ENCODE measurements around the gene TSPAN18.

Gene TSPAN18, protein sequence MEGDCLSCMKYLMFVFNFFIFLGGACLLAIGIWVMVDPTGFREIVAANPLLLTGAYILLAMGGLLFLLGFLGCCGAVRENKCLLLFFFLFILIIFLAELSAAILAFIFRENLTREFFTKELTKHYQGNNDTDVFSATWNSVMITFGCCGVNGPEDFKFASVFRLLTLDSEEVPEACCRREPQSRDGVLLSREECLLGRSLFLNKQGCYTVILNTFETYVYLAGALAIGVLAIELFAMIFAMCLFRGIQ

DNA sequence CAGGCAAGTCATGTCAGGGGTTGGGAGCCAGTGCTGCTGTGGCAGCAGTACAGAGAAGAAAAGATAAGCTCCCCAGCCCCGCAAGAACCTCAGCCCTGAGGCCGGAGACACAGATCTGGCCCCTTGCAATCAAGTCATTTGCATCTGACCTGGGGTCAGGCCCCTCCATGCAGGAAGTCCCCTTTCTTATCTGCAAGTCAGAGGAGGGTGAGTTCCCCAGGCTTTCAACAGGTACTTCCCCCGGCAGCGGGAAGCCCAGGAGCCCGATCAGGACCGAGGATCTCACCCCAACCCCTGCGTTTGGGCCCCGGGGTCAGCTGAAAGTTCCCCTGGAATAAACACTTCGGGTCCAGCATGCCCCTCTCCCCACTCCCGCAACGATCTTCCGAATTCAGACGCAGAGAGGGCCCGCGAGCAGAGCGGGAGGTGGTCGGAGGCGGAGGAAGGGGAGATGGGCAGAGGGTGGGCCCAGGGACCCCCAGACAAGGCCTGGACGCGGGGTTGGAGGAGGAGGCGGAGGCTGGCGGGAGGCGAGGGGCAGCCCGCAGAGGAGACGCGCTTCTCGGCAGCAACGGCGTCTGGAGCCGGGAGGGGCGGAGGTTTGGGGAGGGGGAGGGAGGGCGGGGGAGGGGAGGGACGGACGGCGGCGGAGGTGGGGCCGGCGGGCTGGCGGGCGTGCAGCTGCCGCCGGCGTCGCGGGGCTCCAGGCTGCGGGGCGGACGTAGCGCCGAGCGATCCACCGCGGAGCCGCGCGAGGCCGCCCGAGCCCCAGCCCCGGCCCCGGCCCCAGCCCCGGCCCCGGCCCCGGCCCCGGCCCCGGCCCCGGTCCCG is at the start of gene TSPAN18:
Gene TSPAN18, plus strand, starts transcription at position 680 of the 831 bp plus-strand sequence. CDS start 179,455 bp downstream, outside the sequence.
- DNase-seq = no peak

DNA sequence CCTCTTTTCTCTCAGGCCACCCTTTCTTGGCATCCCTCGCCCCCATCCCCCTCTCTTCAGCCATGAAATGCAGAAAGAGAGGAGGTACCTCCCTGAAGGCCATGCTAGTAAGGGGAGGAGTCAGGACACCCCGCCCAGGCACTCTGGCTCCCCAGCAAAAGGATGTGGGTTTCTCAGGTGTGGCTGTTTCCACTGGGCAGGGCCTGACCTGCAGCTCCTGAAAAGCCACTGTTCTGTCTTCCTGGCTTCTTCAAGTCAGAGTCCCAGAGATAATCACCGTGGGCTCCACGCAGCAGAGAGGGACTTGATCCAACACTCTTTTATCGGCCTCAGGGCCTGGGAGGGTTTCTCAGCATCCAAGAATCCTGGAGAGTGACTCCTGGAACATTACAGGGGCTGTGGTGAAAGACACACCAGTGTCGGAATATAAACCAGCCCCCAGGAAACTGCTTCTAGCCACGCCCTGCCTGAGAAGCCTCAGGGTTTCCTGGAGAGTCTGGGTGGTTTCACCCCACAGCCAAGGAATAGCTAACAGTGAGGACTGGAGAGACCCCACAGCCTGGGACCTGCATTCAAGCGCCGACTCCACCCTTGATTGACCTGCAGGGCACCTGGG is 45.7 kb upstream of the TSPAN18 start:
- no peak for DNase-seq

DNA sequence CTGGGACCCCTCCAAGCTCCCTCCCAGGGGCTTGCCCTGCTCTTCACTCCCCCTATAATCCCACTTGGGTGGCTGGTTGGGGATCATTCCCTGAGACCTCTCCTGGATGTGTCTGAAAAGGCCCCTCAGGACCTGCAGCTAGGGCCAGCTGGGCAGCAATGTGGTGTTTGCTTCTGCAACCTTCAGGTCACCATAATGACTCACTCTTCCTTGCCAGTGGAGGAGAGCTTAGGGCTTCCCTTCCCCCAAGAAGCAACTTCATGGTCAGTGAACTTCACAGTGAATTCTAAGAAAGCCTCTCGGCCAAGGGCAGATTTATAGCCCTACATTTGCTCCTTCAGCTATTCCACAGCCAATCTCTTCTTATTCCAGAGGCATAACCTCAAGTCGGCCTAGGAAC is 45.1 kb upstream of the TSPAN18 start:
- DNase-seq = no peak

DNA sequence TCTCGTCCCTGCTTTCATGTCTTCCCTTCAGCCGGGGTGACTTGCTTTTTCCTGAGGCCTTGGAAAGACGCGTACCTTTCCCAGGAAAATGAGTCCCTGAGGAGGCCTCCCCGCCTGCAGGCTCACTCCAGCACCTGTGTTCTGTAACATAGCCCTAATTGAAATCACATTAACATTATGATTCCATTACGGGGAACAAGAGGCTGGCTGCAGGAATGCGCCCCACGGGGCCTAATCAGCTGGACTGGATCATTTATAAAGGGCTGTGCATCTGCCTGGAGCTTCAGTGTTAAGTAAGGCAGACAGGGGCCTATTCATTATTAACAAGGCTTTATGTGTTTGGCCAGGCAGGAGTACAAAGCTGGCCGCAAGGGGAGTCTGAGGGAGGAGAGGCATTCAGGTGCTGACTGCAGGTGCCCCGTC is 41.9 kb upstream of the TSPAN18 start:
- DNase-seq = no peak

DNA sequence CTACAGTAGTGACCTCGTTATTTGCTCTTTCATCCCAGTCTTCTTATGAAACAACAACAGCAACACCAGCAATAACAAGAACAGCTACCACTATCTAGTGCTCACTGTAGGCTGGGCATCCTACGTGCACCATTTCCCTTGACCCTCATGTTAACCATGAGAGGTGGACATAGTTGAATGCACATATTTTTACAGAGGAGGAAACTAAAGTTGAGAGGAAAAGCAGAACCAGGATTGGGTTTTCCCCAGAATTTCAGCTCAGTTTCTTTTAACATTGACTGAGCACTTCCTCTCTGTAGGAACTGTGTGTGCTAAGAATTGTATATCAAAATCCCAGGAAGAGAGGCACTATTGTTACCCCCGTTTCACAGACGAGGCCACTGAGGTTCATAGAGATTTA is 39.4 kb upstream of the TSPAN18 start:
- no peak for DNase-seq

DNA sequence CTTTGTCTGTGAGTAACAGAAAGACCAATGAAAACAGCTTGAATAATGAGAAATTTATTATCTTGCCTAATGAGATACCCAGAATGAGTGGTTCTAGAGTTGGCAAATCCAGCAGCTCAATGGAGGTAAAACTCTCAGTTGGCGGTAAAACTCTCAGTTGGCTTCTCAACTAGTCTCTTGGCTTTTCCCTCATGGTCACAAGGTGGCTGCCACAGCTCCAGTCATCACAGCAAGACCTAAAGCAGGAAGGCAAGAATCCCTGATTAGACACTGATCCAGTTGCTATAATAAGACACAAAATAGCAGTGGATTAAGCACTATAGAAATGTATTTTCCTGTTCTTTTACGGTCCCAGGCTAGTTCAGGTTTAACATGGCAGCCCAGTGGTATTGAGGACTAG is 37.5 kb upstream of the TSPAN18 start:
- no peak for DNase-seq

DNA sequence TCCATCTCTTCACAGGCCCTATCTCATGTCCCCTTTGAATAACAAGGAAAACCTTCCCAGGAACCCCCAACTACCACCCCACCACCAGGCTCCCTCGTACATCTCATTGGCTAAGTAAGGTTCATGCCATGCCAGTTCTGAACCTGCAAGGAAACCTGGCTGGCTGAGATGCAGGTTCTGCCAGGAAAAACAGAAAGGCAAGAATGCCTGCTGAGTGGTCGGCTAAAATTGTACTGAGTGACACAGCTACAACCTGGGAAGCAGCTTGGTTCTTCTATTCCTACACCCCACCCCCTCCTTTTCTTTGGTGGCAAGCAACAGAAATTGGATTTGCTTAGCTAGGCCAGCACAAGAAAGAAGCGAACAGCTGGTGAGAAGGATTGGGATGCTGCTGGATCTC is 36.1 kb upstream of the TSPAN18 start:
- no peak for DNase-seq

DNA sequence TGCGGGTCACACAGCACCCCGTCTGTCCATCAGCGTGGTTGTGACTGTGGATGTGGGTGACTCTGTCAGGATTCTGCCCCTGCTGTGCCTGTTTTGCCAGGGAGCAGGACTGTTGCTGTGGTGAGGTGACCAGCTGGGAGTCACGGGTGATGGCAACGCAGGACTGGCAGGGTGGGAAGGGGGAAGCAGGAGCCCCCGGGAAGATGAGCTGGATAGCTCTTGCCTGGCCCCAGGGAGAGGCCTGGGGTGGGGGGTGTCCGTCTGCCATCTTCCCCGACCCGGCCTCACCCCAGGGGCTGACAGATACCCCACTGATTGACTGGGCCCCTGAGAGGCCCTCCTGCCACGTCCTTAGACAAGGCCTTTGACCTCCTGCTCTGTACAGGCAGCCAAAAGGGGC is 34.3 kb upstream of the TSPAN18 start:
- no peak for DNase-seq

DNA sequence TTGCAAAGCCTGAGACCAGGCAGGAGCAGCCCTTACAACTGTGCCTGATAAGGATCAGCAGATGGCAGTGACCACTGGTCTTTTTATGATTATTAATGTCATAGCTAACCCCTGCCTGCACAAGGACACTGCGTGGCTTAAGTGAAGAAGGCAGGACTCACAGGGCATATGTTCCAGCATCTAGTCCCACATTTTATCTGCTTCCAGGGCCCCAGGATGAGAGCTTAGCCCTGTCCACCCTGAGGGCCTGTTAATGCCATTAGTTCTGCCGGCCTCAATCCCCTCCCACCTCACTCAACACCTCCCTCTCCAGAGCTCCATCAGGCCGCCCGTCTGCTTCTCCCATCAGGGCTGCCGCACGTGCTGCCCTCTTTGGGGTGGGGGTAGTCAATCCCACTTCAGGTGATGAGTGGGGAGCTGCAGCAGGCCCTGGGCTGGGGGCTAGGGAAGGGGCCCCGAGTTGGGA is 33.1 kb upstream of the TSPAN18 start:
- no peak for DNase-seq

DNA sequence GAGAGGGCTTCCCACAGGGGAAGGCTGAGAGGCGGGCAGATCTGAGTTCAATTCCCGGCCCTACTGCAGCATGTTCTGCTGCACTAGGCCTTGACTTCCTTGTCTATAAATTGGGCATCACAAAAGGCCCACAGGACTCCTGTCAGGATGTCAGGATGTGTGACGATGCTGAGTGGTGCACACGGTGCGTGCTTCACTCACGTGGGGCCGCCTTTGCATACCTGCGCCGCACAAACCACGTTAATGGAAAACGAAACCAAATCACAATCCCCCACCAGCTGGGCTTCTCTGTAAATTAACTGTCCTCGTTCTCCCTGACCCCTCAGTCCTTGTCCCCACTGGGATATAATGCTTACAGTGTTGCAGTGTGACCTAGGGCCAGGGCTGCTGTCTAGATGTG is 32.3 kb upstream of the TSPAN18 start:
- no peak for DNase-seq

DNA sequence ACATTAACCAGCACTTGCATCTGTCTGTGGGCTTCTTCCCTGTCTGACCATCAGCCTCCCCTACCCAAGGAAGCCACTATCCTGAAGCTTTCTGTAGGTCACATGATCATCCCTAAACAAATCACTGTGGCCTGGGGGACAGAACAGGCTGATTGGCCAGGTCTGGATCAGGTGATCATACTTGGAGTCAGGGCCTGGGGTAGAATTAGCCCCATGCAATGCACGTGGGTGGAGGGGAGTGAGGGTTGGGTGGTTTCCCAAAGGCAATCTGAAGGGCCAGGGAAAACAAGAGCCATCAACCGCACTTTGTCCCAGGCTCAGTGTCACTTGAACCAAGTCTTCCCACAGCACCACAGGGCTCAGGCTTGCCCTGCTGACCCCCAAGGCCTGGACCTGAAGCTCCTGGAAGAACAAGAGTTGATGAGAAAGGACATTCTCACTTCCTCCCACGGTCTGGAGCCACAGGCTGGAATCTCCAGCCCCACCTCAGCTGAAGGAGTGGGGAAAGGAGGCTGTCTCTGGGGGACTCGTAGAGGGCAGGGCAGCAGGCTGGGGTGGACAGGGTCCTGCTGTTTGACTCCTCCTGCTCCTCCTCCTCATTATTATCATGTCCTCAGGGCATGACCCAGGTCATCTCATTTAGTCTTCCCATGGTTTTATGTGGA is 31.5 kb upstream of the TSPAN18 start:
- no peak for DNase-seq

DNA sequence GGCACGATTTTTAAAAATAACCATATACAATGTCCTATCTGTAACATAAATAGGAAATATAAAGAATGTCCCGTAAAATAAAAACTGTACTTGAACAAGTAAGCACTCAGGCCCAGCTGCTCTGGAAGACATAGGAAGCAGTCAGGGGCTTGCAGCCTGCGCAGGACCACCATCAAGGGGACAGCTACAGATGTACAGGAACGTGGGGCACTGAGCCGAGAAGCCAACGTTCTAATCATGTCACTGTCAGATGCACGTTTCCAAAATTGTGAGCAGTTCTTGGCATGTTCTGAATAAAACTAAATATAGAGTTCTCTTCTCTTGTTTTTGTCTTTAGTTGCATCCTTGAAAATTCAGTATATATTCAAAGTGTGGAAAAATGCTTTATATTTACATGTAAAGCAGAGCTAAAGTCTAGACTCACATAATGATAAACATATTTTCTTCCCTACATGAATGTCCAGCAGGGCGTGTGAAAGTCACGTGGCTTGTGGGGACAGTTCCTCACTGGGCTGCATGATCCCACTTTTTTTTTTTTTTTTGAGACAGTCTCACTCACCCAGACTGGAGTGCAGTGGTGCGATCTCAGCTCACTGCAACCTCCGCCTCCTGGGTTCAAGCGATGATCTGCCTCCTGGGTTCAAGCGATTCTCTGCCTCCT is 28.4 kb upstream of the TSPAN18 start:
- no peak for DNase-seq

DNA sequence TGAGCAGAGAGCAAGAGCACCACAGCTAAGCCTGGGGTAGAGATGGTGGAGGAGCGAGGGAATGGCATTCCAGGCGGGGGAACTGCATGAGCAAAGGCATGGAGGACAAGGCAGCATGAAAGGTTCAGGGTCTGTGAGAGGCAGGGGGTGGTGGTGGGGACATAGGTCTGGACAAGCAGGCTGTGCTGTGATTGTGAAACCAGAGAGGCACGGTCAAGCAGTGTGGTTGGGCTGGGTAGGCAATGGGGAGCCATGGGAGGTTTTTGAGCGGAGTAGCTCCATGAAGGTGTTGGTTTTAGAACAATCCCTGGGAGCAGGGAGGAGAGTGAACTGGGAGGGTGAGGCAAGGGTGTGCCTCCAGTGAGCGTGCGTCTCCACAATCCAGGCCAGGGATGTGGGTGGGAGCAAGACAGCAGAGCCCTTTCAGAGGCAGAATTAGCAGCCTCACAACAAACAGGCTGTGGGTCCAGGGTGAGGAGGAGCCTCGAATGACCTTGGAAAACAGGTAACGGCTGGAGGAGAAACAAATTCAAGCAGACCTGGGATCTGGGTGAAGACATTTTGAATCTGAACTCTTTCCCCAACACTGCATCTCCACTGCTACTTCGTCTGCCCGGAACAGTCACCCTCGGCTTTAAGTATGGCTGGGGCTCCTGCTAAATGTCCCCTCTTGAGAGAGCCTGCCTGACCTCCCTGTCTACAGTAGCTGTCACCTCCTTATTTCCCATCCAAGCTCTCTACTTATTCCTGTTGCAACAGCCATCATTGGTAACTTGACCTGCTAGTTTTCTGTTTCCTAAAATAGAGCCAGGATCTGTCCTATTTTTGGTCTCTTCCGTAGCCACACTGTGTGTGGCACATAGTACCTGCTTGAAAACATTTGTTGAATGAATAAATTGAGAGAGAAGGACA is 27.0 kb upstream of the TSPAN18 start:
- DNase-seq = no peak

DNA sequence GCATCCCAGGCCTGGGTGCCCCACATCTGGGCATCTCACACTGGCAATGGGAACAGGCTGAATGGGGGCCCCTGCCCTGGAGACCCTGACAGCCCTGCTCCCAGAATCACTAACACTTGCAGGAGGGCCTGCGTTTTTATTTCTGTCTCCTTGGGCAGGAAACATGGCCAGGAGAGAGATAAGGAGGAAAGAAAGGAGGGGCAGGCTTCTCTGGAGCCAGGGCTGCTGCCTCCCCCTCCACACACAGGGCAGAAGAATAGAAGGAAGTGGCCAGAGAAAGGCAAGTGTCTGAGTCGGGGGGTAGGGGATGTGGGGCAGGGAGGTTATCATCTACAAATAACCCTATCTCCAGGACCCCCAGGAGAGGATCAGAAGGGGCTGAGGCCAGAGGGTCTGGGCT is 25.5 kb upstream of the TSPAN18 start:
- DNase-seq = no peak

DNA sequence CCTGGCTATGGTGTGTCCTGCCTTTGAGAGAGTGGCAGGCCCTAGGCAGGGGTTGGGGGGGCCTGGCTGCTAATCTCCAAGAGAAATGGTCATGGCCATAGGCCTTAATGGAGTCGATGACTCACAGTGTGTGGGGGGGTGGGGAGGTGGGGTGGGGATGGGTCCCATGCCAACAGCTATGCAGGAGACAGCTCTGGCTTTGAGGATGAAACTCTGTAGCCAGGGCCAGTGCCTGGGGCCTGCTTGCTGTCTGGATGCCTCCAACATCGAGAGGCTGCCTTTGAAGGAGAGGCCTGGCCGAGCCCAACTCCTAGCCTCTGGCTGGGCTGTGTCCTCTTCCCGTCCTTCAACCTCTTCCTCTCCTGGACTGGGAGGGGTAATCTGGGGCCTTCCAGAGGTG is 23.9 kb upstream of the TSPAN18 start:
- DNase-seq = no peak

DNA sequence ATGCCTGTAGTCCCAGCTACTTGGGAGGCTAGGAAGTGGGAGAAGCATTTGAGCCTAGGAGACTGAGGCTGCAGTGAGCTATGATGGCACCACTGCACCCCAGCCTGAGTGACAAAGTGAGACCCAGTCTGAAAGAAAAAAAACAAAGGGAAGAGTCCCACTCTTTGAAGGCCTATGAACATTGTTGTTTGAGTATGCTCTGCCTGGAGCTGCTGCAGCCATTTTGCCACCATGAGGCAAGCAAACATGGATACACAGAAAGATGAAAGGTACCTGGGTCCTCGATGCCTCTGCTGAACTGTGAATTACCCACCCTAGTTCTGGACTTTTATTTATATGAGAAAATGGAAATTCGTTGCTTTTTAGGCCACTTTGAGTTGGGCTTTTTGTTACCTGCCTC is 19.7 kb upstream of the TSPAN18 start:
- no peak for DNase-seq

DNA sequence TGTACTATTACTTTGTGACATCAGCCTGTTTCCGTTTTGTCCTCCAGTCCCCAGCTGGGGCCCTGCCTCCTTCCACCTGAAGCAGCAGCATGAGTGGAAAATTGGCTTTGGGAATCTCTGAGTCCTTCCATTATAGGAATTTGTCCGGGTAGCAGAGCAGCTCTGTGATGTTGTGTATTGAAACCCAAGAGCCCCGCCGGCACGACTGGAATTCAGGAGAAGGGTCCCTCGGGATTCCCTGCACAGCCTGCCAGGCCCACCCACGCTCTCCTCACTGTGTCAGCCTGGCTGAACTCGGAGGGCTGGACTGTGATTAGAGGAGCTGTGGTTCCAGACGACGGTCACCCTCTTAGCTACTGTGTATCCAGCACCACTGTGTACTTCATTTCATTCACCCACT is 18.8 kb upstream of the TSPAN18 start:
- DNase-seq = no peak

DNA sequence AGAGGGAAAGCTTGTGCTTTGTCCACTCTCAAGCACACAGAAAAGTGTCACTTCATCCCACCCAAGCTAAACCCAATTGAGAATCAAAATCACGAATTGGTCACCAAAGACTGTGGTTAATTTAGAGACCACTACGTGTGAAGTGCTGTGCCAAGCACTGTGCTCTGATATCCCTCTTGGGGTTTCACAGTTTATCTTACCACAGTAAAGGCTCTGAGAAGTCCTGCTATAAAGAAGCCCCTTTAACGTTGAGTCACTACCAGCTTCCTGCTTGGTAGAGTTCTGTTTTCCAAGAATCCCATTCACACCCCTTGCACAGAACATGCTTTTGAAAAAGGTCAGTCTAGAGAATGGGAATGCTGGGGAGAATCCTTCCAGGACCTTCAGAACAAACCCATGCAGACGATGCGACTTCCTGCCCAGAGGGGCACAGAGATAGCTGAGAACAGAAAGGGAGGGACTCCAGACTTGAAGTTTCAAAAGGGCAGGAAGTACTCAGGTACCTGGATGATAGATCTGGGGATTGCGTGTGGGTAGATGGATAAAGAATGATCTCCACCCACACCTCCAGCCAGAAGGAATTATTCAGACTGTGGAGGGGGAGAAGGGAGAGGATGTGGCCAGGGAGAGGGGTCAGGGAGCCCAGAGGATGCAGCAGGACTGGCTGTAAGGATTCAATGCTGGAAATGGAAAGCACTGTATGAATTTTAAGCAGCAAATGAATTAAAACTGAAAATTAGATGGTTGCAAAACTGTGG is 18.1 kb upstream of the TSPAN18 start:
- no peak for DNase-seq

DNA sequence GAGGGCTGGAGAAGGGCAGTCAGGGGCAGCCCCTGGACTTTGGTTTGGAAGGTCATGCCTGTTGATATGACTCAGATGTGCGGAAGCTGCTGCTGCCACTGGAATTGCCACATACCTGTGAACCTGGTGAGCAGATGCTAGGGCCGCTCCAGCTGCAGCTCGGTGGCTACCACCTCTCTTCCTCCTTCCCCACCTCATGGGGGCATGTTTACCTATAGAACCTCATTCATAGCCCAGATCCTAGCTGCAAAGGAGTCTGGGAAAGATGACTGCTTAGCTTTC is 17.5 kb upstream of the TSPAN18 start:
- DNase-seq = no peak

DNA sequence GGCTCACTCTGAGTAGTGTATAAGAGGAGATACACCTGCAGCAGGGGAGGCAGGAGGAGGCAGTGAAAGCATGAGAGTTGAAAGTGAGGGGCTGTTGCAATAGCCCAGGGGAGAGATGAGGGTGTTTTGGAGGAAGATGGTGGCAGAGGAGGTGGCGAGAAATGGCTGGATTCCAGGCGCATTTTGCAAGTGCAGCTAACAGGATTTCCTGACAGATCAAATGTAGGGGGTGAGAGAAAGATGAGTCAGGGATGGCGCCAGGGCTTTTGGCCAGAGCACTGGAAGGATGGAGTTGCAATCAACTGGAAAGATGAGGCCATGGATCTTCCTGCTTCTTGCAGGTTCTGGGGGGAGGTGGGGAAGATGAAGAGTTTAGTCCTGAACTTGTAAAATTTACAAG is 16.8 kb upstream of the TSPAN18 start:
- DNase-seq = no peak

DNA sequence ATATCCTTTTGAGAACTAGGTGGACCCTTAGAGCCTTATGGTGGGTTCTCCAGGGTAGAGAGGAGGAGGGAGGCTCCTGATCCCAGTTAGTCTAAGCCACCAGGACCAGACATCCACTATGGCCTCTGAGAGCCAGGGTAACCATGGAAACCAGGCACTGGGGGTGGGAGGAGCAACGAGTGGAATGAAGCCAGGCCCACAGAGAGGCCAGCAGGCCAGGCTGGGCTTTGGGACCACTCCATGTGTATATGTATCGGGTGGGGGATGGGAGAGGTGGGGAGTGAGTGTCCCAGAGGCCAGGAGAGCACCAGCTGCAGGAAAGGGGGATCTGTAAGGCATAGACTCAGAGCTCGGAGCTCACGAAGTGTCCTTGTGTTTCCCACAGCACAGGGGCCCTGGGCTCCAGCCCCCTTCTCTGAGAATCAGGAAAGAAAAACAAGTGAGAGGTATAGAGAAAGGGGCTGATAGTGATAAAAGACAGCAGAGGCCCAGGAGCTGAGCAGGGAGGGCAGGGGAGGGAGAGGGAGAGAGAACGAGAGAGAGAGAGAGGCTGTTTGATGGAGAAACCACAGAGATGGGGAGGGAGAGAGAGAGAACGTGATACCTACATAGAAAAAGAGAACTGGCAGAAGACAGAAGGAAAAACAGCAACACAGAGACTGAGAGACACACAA is 15.5 kb upstream of the TSPAN18 start:
- DNase-seq = no peak

Measured in hippocampal formation (tissue), 2 donors.